NCI-H2196 treated with DMSO at 0.1 percent for 48 hours (cell line): ENCODE measurements around the gene LRFN2.

ENCODE experiments used
- DNase-seq: peaks from one replicate; lab custom pipeline; 2025; ENCODE audit not compliant: unreplicated experiment; lab: John Stamatoyannopoulos, UW

LRFN2 gene

DNA sequence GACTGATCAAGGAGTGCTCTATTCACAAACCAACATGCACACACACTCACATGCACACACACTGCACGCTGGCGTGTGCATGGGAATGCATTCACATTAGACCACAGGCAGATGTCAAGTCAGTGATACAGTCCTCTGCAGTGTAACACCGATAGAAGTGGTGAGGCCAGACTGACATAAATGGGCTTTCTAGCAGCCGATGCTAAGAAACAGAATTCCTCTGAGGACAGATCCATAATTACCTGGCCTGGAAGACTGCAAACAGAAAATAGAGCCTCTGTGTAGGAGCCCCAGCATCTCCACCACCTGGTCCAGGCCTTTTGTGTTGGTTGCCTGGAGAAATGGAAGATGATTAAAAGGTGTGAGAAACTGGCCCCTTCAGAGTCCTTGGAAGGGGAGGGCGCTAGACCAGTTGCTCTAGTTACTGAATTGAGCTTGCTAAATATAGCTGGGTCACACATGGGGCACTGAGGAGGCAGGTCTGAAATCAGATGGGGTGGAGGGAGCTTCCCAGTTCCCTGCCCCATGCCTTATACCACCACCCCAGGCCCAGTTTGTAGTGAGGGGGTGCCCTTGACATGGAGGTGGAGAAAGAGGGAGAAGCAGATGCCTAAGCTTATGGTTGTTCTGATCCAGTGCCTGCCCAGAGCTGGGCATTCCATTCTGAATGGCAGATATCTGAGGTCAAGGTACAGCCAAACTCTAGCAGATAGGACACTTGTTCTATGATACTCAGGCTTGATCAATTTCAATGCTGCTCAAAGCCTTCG is 233.8 kb downstream of the LRFN2 start:
- DNase-seq = no peak

DNA sequence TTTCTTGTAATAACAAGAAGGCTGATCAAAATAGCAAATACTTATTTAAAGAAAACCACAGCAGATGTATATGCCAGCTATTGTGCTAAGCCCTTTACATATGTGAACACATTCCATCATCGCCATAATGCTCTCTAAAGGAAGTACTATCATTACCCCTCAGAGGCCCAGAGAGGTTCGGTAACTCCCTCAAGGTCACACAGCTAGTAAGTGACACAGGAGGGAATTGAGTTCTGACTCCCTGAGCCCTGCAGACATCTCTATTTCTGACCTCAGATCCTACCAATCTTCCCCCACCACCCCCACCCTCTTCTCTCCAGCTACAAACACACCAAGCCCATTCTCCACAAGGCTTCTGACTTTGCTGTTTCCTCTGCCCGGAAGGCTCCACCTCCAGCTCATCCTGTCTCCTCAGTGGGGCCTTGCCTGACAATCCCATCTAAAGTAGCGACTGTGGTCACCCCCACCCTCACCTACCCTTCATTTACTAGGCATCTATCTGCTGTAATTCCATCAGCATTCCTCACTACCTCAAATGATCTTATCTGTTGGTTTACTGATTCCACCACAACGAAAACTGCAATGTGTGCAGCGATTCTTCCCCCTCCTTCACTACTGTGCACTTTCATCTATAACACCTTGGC is 234.5 kb downstream of the LRFN2 start:
- DNase-seq = no peak

DNA sequence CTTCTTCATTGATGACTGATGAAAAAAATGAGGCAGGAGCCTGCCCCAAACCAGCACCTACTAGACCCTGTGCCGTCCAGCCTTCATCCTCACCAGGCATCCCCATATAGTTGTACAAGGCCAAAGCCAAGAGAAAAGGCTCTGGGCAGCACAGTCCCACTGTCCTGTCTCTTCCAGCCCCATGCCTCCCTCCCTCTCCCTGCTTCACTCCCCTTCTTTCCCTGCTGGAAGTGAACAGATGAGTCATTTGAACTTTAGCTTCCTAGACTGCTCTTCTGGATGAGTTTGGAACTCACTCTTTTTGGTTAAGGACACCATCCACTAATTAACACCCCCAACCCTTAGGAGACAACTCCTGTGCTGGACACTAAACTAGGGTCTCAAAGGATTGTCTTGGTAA is 235.2 kb downstream of the LRFN2 start:
- no peak for DNase-seq

DNA sequence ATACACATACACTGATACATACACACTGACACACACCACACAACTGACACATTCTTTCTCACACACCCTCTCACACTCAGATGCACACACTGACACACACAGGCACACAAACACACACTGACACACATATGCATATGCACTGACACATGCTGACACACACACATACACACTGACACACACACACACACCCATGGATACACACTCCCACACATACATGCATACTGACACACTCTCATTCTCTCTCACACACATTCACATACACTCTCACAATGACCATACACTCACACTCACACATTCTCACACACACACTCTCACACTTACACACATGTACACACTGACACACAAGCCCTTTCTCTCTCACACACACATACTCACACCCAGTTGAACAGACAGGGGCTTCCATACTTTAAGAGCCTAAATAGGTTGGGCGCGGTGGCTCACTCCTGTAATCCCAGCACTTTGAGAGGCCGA is 236.4 kb downstream of the LRFN2 start:
- DNase-seq = no peak

DNA sequence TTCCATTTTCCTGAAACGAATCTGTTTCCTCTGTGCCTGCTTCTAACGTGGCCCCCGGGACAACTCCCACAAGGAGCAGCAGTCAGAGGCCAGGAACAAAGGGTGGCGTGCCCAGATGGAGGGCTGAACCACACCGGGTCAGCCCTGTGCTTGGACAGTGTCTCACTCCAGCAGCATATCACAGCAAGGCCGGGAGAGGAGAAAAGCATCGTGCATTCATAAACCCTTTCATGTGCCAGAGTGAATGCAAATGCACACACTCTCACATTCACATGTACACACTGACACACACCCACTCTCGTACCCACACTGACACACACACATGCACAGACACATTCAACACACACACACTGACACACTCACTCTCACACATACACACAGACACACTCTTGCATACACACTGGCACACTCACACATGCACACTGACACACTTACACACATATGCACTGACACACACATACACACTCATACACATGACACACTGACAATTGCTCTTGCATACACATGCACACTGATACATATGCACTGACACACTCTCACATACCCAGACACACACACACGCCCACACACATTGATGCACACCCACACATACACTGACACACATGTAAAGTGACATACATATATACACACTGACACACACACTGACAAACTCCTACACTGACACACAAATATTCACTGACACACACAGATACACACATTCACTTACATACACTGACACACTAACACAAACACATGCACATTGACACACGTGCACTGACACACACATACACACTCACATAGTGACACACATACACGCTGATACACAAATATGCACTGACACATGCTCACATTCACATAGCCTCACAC is 237.0 kb downstream of the LRFN2 start:
- DNase-seq = no peak

DNA sequence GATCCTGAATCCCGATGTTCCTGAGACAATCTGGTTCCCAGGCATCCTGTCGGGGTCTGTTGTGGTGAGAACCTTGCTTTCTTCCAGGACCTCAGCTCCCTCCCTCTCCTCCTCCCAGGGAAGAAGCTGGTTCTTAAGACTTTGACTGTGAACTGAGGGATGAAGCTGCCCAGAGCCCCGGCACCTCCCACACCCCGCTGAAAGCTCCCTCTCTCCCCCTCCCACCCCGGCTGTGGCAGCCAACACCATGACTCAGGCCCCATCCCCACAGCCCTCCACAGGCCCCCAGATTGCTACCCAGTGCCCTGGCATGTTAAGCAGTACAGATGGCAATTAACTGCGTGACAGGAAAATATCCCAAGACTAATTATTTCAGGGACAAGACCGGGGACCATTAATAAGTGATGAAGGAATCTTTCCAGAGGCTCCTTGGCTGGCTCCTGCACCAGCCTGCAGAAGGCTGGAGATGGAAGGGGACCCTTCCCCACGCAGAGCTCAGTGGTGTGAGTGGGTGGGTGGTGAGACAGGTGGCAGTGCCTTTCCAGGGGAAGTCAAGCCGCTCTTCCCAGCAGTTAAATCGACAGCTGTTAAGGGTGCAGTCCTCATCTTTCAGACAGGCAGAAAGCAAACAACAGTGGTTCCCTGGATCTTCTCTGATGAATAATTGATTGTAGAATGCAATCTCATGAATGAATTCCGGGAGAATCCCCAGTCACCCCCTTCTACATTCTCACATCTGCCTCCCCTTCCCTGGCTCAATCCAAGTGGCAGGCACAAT is 237.9 kb downstream of the LRFN2 start:
- no peak for DNase-seq

DNA sequence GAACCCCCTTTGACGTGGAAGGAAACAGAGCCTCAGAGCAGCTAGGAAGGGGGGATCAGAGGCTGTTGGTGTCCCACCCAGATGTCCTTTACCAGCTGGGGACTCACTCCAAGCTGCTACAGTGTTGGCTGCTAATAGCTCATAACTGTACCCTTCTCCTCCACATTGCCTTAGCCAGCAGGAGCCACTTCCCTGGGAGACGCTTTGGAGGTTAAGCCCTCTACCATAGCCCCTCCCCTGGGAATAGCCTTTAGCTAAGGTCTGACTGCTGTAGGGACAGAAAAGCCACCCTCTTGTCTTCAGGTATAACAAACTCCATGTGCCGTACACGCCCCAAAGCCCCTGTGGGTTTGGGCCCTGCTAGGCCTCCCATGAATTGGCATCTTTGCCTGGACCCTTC is 238.6 kb downstream of the LRFN2 start:
- no peak for DNase-seq

DNA sequence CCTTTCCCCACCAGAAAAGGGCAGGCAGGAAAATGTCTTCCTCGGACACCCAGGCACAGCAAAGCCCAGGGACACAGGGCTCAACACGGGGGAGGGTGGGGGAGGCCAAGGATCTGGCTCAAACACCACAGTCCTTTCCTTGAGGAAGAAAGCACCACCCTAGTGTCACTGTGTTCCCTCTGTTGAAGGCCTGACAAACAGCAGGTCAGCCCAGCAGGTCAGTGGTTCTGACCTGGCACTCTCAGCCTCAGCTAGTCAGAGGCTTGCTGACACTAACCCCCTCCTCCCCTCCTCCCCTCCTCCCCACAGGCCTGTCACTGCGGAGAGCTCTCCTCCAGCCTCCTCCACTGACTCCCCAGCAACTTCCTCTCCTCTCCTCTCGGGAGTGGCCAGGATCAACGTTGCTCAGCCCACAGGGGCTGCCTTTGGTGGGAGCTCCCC is 239.6 kb downstream of the LRFN2 start:
- DNase-seq = no peak

DNA sequence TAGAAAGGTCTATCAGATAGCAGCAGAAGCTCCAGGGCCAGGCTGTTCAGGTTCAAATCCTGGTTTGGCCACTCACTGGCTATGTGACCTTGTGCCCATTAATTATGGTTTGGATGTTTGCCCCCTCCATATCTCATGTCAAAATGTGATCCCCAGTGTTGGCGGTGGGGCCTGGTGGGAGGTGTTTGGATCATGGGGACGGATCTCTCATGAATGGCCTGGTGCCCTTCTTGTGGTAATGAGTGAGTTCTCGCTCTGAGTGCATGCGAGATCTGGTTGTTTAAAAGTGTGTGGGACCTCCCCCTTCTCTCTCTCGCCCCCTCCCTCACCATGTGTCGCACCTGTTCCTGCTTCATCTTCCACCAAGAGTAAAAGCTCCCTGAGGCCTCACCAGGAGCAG is 240.9 kb downstream of the LRFN2 start:
- DNase-seq = no peak

DNA sequence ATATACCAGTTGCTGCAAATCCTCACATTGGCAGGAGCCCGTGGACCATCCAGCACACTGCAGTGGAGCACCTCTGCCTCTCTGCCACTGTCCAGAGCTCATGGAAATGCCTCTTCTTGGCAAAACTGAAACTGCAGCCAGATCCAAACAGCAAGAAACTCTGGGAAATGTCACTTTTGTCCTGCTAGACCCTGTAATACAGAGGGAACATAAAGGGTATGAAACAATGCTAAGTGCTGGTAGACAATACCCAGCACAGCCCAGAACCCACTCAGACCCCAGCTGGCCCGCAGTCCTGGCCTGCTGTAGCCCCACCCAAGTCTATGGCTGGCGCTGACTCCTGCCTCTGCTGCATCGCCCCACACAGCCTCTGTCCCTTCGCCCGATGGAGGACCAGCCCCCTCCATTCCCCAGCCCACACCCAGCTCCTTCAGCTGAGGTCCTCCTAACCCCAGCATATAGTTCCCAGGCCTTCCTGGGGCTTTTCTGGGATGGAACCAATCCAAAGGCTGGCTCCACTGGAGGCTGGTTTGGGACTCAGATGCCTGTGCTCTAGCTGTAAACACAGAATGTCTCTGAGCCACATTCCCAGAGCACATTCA is 242.5 kb downstream of the LRFN2 start:
- DNase-seq = no peak

DNA sequence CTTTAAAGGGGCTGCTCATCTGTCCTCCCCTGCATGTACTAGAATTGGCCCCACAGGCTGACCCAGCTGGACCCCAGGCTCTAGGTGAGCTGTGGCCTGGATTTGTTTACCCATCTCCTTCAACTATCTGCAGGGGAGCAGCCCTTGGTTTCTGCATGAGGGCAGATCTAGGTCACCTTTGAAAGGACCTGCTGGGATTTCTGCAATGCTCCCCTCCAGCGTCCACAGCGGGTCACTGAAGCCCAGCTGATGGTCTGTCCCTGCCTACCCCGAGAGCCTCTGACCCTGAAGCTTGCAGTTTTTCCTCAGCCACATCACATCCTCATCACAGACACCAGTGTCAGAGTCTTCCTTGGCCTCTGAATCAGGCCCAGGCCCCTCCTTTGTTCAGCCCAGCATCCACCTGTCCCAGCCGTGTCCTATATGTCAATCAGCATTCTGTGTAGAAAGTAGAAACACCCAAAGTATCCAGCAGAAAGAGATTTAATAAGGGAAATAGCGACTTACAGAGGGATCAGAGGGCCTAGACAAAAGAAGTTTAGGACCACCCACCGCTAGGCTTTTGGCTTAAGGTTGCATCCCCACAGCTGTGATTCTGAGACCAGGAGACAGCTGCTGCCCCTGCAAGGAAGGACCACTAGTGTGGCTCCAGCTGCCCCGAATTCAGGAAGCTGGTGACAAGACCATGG is 243.1 kb downstream of the LRFN2 start:
- DNase-seq = no peak

DNA sequence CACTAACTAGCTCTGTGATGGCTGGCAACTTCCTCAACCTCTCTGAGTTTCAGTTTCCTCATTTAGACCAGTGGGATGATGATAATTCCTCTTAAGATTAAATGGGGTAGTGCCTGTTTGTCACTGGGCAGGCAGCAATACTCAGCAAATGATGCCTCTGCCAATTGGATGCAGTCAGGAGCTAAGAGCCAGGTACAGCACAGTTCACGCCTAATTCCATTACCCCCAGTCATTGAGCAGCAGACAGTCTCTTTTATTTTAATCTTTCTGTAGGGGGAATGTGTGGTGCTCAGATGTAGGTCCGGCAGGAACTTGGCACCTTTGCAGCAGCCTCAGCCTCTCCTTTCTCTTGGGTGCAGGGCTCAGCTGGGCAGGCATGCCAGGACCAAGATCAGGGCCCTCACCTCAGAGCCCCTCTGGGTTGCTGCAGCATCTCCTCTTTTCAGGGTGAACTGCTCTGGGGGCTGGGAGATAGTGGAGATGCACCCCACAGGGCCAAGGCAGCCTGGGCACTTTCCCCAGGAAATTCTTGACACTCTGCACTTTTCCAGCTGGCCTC is 243.8 kb downstream of the LRFN2 start:
- no peak for DNase-seq

DNA sequence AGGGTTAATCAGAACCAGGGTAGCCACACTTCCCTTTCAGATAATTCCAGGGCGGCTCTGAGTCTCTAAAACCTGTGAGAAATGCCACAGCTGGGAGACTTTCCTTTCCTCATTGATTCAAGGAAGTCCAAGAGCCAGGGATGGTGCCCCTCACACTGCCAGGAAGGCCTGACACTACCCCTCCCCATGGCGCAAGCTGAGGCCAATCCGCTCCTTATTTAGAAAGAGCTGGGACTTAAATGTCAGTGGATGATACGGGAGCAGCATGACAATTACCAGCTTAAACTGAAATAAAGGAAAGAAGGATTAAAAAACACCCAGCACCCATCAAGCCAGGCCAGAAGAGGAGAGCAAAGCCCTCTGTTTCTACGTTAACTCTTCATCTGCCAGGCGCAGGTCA is 244.4 kb downstream of the LRFN2 start:
- DNase-seq = no peak

DNA sequence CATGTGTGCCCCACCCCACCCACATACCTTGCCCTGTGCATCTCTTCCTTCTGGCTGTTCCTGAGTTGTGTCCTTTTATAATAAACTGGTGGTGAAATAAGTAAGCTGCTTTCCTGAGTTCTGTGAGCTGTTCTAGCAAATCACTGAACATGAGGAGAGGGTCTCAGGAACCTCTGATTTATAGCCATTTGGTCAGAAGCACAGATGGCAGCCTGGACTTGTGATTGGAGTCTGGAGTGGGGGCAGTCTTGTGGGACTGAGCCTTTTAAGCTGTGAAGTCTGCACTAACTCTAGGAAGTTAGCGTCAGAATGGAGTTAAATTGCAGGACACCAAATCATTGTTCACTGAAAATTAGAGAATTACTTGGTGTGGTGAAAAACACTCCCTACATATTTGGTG is 245.4 kb downstream of the LRFN2 start:
- DNase-seq = no peak
